Keratinocyte (primary cell): ENCODE measurements around the gene SPANXN1. TPM values are rescaled to one million over a fixed set of nuclear protein-coding genes. Genes with fewer than 3 reads are reported as not detected.

ENCODE experiments used
- DNase-seq: peaks from one replicate; pipeline ENCODE4 v3.0.0-alpha.2; 2011; ENCODE audit warnings: low read depth, missing footprints, low spot score
- FAIRE-seq: peaks from 2 replicates; lab custom pipeline; 2011; peaks lifted over from hg19 to GRCh38; lab: Jason Lieb, UNC
- H2AFZ ChIP-seq: 2 replicates; pipeline ENCODE4 v1.6.0; 2012; ENCODE audit warnings: low read length, control low read depth, inconsistent platforms; ENCODE audit not compliant: control insufficient read depth
- H3K27ac ChIP-seq: 2 replicates; pipeline ENCODE4 v1.5.1; 2011; ENCODE audit warnings: low read length; ENCODE audit not compliant: control insufficient read depth, insufficient read depth
- H3K27me3 ChIP-seq: 3 replicates; pipeline ENCODE4 v1.6.0; 2011; ENCODE audit warnings: low read length; ENCODE audit not compliant: control insufficient read depth, insufficient read depth; ENCODE audit errors: extremely low read depth
- H3K36me3 ChIP-seq, 2 experiments: 2 replicates in 1 of 2; 3 replicates in 1 of 2; pipeline ENCODE4 v1.5.1; 2011; ENCODE audit warnings: low read length in 2 of 2, mild to moderate bottlenecking in 1 of 2; ENCODE audit not compliant: control insufficient read depth in 2 of 2, insufficient read depth in 2 of 2; ENCODE audit errors: extremely low read depth in 1 of 2
- H3K4me1 ChIP-seq: 3 replicates; pipeline ENCODE4 v1.5.1; 2011; ENCODE audit warnings: low read length; ENCODE audit not compliant: control insufficient read depth, insufficient read depth; ENCODE audit errors: extremely low read depth
- H3K4me2 ChIP-seq: 3 replicates; pipeline ENCODE4 v1.6.0; 2011; ENCODE audit warnings: low read depth, low read length; ENCODE audit not compliant: control insufficient read depth, insufficient read depth; ENCODE audit errors: extremely low read depth
- H3K4me3 ChIP-seq, 3 experiments: fragments of 200-600 bp in 1 of 3; sonication (generic) in 1 of 3; 2 replicates in 2 of 3; 3 replicates in 1 of 3; pipeline ENCODE4 v1.5.1; 2011 to 2016; ENCODE audit warnings: low read length in 3 of 3, mild to moderate bottlenecking in 3 of 3, control low read depth in 2 of 3, inconsistent platforms in 1 of 3, low read depth in 1 of 3, mixed read lengths in 1 of 3, mixed run types in 1 of 3, moderate library complexity in 1 of 3; ENCODE audit not compliant: control insufficient read depth in 2 of 3, insufficient read depth in 2 of 3; ENCODE audit errors: extremely low read depth in 1 of 3
- H3K79me2 ChIP-seq: 2 replicates; pipeline ENCODE4 v1.6.0; 2012; ENCODE audit warnings: low read length; ENCODE audit not compliant: control insufficient read depth, insufficient read depth
- H3K9ac ChIP-seq: 3 replicates; pipeline ENCODE4 v1.6.0; 2011; ENCODE audit warnings: low read length; ENCODE audit not compliant: control insufficient read depth, insufficient read depth; ENCODE audit errors: extremely low read depth
- H3K9me1 ChIP-seq: 3 replicates; pipeline ENCODE4 v1.6.0; 2011; ENCODE audit warnings: low read length; ENCODE audit not compliant: control insufficient read depth, insufficient read depth; ENCODE audit errors: extremely low read depth
- H3K9me3 ChIP-seq: 2 replicates; pipeline ENCODE4 v1.5.1; 2012; ENCODE audit warnings: low read depth, low read length; ENCODE audit not compliant: control insufficient read depth
- H4K20me1 ChIP-seq: 3 replicates; pipeline ENCODE4 v1.6.0; 2011; ENCODE audit warnings: low read length; ENCODE audit not compliant: control insufficient read depth, insufficient read depth; ENCODE audit errors: extremely low read depth
- EZH2 ChIP-seq: IDR thresholded peaks from one replicate; pipeline ENCODE4 v1.6.1; 2012; ENCODE audit warnings: inconsistent platforms, mild to moderate bottlenecking, low read length, moderate library complexity
- dilution Hi-C: fragments of 300-500 bp; cut with MboI; formaldehyde crosslinking; loops from one replicate; pipeline ENCODE4 v1.7.0; 2020; ENCODE audit warnings: low sequenced_read_pairs; ENCODE audit not compliant: extremely low pct_ligation_motif_present
- polyA plus RNA-seq, 5 experiments: library from polyadenylated mRNA; depleted of rRNA in 3 of 5; stranded (reverse) in 3 of 5; stranded (forward) in 1 of 5; unstranded in 1 of 5; fragments of >200 nt; gene quantifications; 1 replicate in 1 of 5; 2 replicates in 3 of 5; 3 replicates in 1 of 5; pipeline versions ENCODE4 v1.2.1 to v1.2.3, GENCODE V29; 2011 to 2012; ENCODE audit warnings: missing spikeins in 2 of 5, low read depth in 1 of 5, low replicate concordance in 1 of 5
- TF ChIP-seq, protein P1 (sequence below), 3 experiments: IDR thresholded peaks in 1 of 3; conservative IDR thresholded peaks in 1 of 3; optimal IDR thresholded peaks in 1 of 3; 2 replicates in 2 of 3; 3 replicates in 1 of 3; pipeline versions ENCODE3 to v1.5.1; 2011; ENCODE audit warnings: low read length in 3 of 3, mild to moderate bottlenecking in 3 of 3, moderate library complexity in 2 of 3, control low read depth in 1 of 3, inconsistent platforms in 1 of 3; ENCODE audit not compliant: insufficient read depth in 2 of 3; ENCODE audit errors: extremely low read depth in 1 of 3

The SPANXN1 gene
- polyA plus RNA-seq, 1 donor (not counting 4 experiments of a cell fraction or from before 2014, with no cell fraction given) = not detected

DNA sequence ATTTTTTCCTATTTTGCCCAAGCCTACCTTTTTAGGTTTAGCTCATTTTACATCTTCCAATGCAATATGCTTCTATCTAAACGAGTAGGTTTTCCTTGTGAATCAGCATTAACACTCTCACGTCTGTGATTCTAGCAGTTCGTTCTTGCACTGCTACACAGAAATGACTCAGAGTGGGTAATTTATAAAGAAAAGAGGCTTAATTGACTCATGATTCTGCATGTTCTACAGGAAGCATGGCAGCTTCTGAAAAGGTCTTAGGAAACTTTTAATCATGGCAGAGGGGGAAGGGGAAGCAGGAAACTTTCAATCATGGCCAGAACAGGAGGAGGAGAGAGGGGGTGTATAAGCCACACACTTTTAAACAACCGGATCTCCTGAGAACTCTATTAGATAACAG, 44.9 kb downstream of the SPANXN1 start:
- H3K4me2 ChIP-seq = no peak overlapping the region
- no peak for DNase-seq
- no peak overlapping the region for H3K4me3 ChIP-seq
- no peaks in the 10 kb centered on the region for H3K27me3 ChIP-seq
- no peak for FAIRE-seq
- dilution Hi-C loops = no loop called here
- H3K9ac ChIP-seq = no peak overlapping the region
- no peak for TF ChIP-seq EZH2
- TF ChIP-seq, protein P1, sequence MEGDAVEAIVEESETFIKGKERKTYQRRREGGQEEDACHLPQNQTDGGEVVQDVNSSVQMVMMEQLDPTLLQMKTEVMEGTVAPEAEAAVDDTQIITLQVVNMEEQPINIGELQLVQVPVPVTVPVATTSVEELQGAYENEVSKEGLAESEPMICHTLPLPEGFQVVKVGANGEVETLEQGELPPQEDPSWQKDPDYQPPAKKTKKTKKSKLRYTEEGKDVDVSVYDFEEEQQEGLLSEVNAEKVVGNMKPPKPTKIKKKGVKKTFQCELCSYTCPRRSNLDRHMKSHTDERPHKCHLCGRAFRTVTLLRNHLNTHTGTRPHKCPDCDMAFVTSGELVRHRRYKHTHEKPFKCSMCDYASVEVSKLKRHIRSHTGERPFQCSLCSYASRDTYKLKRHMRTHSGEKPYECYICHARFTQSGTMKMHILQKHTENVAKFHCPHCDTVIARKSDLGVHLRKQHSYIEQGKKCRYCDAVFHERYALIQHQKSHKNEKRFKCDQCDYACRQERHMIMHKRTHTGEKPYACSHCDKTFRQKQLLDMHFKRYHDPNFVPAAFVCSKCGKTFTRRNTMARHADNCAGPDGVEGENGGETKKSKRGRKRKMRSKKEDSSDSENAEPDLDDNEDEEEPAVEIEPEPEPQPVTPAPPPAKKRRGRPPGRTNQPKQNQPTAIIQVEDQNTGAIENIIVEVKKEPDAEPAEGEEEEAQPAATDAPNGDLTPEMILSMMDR (optimal IDR thresholded peaks at IDR 0.05 in 1 of 3, IDR thresholded peaks at IDR 0.05 in 1 of 3, conservative IDR thresholded peaks at IDR 0.05 in 1 of 3; ENCODE audit: extremely low read depth in 1 of 3, insufficient read depth in 2 of 3, low read length in 3 of 3) = no peak
- no peaks in the 10 kb centered on the region for H4K20me1 ChIP-seq
- H2AFZ ChIP-seq = no peak overlapping the region
- H3K27ac ChIP-seq = no peak overlapping the region
- H3K9me3 ChIP-seq = no peaks in the 10 kb centered on the region
- H3K9me1 ChIP-seq = no peaks in the 10 kb centered on the region
- H3K79me2 ChIP-seq = no peaks in the 10 kb centered on the region
- H3K36me3 ChIP-seq = no peaks in the 10 kb centered on the region
- H3K4me1 ChIP-seq = no peaks in the 10 kb centered on the region
